Measurements from ENCODE around the gene MRPL20.

DNA sequence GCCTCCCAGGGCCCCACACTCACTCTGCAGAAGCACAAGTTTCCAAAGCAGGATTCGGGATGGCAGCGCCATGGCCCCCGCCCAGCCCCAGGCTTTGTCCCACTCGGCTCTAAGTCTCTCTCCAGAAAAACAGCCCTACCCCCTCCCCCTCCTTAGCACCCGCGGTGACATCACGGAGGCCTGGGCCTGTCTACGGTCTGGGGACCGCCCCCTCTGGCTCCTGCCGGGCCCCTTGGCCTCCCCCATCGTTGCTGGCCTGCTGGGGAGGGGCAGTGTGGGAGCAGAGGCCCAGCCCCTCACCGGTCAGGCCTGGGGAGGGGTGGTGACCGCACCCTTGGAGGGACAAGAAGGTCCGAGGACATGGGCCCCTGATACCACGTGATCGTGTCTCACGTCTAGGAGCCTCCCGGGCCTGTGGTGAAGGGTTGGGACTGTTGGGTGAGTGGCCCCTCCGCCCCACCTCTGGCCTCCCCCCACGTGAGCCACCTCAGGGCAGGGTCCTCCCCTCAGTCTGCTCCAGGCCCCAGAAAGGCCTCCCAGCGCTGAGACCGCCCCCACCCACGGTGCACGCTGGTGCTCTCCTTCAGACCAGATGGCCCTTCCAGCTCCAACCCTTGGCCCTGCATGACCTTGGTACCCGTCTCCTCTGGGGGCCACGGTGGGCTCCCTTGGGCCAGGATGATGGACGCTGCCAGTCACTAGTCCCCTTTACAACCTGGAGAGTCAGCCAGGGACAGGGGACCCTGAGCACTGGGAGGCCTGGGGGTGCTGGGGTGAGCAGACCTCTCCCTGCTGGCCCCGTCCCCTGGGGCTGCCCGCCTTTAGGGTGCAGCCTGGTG lies 48.4 kb downstream of the MRPL20 start, which contains the start of gene MXRA8:
- TF ChIP-seq, protein P1, sequence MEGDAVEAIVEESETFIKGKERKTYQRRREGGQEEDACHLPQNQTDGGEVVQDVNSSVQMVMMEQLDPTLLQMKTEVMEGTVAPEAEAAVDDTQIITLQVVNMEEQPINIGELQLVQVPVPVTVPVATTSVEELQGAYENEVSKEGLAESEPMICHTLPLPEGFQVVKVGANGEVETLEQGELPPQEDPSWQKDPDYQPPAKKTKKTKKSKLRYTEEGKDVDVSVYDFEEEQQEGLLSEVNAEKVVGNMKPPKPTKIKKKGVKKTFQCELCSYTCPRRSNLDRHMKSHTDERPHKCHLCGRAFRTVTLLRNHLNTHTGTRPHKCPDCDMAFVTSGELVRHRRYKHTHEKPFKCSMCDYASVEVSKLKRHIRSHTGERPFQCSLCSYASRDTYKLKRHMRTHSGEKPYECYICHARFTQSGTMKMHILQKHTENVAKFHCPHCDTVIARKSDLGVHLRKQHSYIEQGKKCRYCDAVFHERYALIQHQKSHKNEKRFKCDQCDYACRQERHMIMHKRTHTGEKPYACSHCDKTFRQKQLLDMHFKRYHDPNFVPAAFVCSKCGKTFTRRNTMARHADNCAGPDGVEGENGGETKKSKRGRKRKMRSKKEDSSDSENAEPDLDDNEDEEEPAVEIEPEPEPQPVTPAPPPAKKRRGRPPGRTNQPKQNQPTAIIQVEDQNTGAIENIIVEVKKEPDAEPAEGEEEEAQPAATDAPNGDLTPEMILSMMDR (conservative IDR thresholded peaks at IDR 0.05 in 1 of 2, IDR thresholded peaks at IDR 0.05 in 1 of 2; ENCODE audit: low read depth in 1 of 2, low read length in 2 of 2), result no peak
- TF ChIP-seq EZH2 (IDR thresholded peaks at IDR 0.05; ENCODE audit: low read length, missing control alignments), result no peak

All from fibroblast of lung (primary cell).